ENCODE data around the gene ABCC8. TPM values are rescaled to one million over a fixed set of nuclear protein-coding genes. Genes with fewer than 3 reads are reported as not detected.

Gene ABCC8
- total RNA-seq, 1 donor from 2014 or later: not detected

GRCh38 chr11:17506314-17506713, 29.7 kb upstream of the ABCC8 start:
- H3K27me3 Mint-ChIP-seq (ENCODE audit: low read depth): peaks cover 16% of the 10 kb centered on the region
- no peak for TF ChIP-seq CTCF (IDR thresholded peaks at IDR 0.05)

GRCh38 chr11:17505146-17505545, 28.5 kb upstream of the ABCC8 start:
- no peaks in the 10 kb centered on the region for H3K9me3 Mint-ChIP-seq (ENCODE audit: low read depth)
- H3K36me3 Mint-ChIP-seq (ENCODE audit: low read depth): no peaks in the 10 kb centered on the region
- H3K4me3 Mint-ChIP-seq (ENCODE audit: unreplicated experiment): no peak overlapping the region
- no peak for TF ChIP-seq CTCF (IDR thresholded peaks at IDR 0.05)
- peaks cover 12% of the 10 kb centered on the region for H3K4me1 Mint-ChIP-seq (ENCODE audit: low read depth)
- H3K27me3 Mint-ChIP-seq (ENCODE audit: low read depth): peaks cover 14% of the 10 kb centered on the region
- H3K27ac Mint-ChIP-seq (ENCODE audit: unreplicated experiment): no peak overlapping the region
- DNase-seq (ENCODE audit: low spot score): no peak

More at GRCh38 chr11:17506314-17506713, 29.7 kb upstream of the ABCC8 start:
- Mint-ChIP-seq H3K4me1 (ENCODE audit: low read depth) (peaks cover 12% of the 10 kb centered on the region), H3K36me3 (ENCODE audit: low read depth) (no peaks in the 10 kb centered on the region), H3K4me3 (ENCODE audit: unreplicated experiment) (no peak overlapping the region), H3K9me3 (ENCODE audit: low read depth) (no peaks in the 10 kb centered on the region), H3K27ac (ENCODE audit: unreplicated experiment) (no peak overlapping the region)
- no peak for DNase-seq (ENCODE audit: low spot score)

GRCh38 chr11:17504330-17505107, 27.9 kb upstream of the ABCC8 start:
- Mint-ChIP-seq H3K4me3 (ENCODE audit: unreplicated experiment) (no peak overlapping the region), H3K4me1 (ENCODE audit: low read depth) (peaks cover 12% of the 10 kb centered on the region), H3K27me3 (ENCODE audit: low read depth) (peaks cover 18% of the 10 kb centered on the region), H3K9me3 (ENCODE audit: low read depth) (no peaks in the 10 kb centered on the region), H3K36me3 (ENCODE audit: low read depth) (no peaks in the 10 kb centered on the region), H3K27ac (ENCODE audit: unreplicated experiment) (no peak overlapping the region)
- peak; percentile 94 for TF ChIP-seq CTCF (IDR thresholded peaks at IDR 0.05)
- DNase-seq (ENCODE audit: low spot score): no peak

- DNase-seq (ENCODE audit: low spot score): no peak
- no peak for TF ChIP-seq CTCF (IDR thresholded peaks at IDR 0.05)
- Mint-ChIP-seq H3K4me3 (ENCODE audit: unreplicated experiment) (no peak overlapping the region), H3K36me3 (ENCODE audit: low read depth) (no peaks in the 10 kb centered on the region), H3K9me3 (ENCODE audit: low read depth) (no peaks in the 10 kb centered on the region), H3K27ac (ENCODE audit: unreplicated experiment) (no peak overlapping the region), H3K27me3 (ENCODE audit: low read depth) (peaks cover 23% of the 10 kb centered on the region), H3K4me1 (ENCODE audit: low read depth) (no peaks in the 10 kb centered on the region)
Measured at GRCh38 chr11:17502630-17503029, 26.0 kb upstream of the ABCC8 start.

GRCh38 chr11:17500673-17501072, 24.0 kb upstream of the ABCC8 start:
- no peak for DNase-seq (ENCODE audit: low spot score)
- no peak for TF ChIP-seq CTCF (IDR thresholded peaks at IDR 0.05)
- Mint-ChIP-seq H3K4me3 (ENCODE audit: unreplicated experiment) (no peak overlapping the region), H3K27ac (ENCODE audit: unreplicated experiment) (no peak overlapping the region), H3K27me3 (ENCODE audit: low read depth) (peaks cover 32% of the 10 kb centered on the region), H3K9me3 (ENCODE audit: low read depth) (no peaks in the 10 kb centered on the region), H3K36me3 (ENCODE audit: low read depth) (no peaks in the 10 kb centered on the region), H3K4me1 (ENCODE audit: low read depth) (no peaks in the 10 kb centered on the region)
